Parathyroid adenoma (tissue), 2 donors: ENCODE measurements around the gene MED22.

Experiments used
- H2AFZ ChIP-seq: fragments of 300-600 bp; sonication (generic); one replicate; pipeline ENCODE4 v1.7.0; 2017; ENCODE audit warnings: antibody characterized with exemption, mild to moderate bottlenecking
- H3K27ac ChIP-seq: fragments of 300-600 bp; sonication (generic); one replicate; pipeline ENCODE4 v1.7.0; 2017
- H3K27me3 ChIP-seq: fragments of 300-600 bp; sonication (generic); one replicate; pipeline ENCODE4 v1.7.0; 2017; ENCODE audit warnings: low read length; ENCODE audit not compliant: control insufficient read depth, insufficient read depth
- H3K36me3 ChIP-seq: fragments of 300-600 bp; sonication (generic); one replicate; pipeline ENCODE4 v1.7.0; 2017; ENCODE audit warnings: low read length; ENCODE audit not compliant: control insufficient read depth, insufficient read depth
- H3K4me1 ChIP-seq: fragments of 300-600 bp; sonication (generic); one replicate; pipeline ENCODE4 v1.7.0; 2017; ENCODE audit warnings: control low read depth
- H3K4me2 ChIP-seq: fragments of 300-600 bp; sonication (generic); one replicate; pipeline ENCODE4 v1.7.0; 2017; ENCODE audit warnings: low read length
- H3K4me3 ChIP-seq: fragments of 300-600 bp; sonication (generic); one replicate; pipeline ENCODE4 v1.7.0; 2017; ENCODE audit warnings: low read depth, low read length
- H3K79me2 ChIP-seq: fragments of 300-600 bp; sonication (generic); one replicate; pipeline ENCODE4 v1.7.0; 2017; ENCODE audit warnings: control low read depth
- H3K9ac ChIP-seq: fragments of 300-600 bp; sonication (generic); one replicate; pipeline ENCODE4 v1.7.0; 2017; ENCODE audit warnings: mild to moderate bottlenecking
- H3K9me3 ChIP-seq: fragments of 300-600 bp; sonication (generic); one replicate; pipeline ENCODE4 v1.7.0; 2017; ENCODE audit warnings: low read length; ENCODE audit not compliant: control insufficient read depth
- CTCF ChIP-seq: fragments of 300-600 bp; sonication (generic); IDR thresholded peaks from one replicate; pipeline ENCODE4 v1.7.0; 2017; ENCODE audit warnings: antibody characterized with exemption, mild to moderate bottlenecking
- donor health status: primary hyperparathyroidism.

The MED22 gene

DNA sequence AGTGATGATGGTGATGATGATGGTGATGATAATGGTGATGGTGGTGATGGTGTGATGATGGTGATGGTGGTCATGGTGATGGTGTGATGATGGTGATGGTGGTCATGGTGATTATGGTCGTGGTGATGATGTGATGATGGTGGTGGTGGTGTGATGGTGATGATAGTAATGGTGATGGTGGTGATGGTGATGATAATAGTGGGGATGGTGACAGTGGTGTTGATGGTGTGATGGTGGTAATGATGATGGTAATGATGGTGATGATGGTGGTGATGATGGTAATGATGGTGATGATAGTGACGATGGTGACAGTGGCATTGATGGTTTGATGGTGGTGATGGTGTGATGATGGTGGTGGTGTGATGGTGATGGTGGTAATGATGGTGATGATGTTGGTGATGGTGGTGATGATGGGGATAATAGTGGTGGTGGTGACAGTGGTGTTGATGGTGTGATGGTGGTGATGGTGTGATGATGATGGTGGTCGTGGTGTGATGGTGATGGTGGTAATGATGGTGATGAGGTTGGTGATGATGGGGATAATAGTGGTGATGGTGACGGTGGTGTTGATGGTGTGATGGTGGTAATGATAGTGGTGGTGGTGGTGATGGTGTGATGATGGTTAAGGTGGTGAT, 34.7 kb upstream of the MED22 start:
- H3K4me3 ChIP-seq, result no peak overlapping the region
- TF ChIP-seq CTCF, result no peak
- H3K9ac ChIP-seq, result no peak overlapping the region
- H3K36me3 ChIP-seq, result no peaks in the 10 kb centered on the region
- no peaks in the 10 kb centered on the region for H3K79me2 ChIP-seq
- no peaks in the 10 kb centered on the region for H3K4me1 ChIP-seq
- no peak overlapping the region for H2AFZ ChIP-seq
- H3K27ac ChIP-seq, result no peak overlapping the region
- no peaks in the 10 kb centered on the region for H3K9me3 ChIP-seq
- H3K27me3 ChIP-seq, result no peaks in the 10 kb centered on the region
- H3K4me2 ChIP-seq, result no peak overlapping the region

DNA sequence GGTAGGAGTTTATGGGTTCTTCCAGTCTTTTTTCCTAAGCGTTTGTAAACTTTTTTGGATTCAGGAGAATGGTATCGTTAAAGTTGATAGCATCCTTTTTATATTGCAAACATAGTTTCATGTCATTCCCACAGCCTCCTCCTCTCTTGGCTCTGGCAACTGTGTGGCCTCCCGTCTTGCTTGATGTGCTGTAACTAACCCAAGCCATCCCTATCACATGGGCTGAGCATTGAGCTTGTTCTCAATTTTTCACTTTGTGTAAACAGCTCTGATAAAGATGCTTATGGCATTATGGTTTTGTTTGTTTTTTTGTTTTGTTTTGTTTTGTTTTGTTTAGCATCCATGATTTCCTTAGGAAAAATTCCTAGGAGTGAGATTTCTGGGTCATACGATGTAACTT, 32.8 kb upstream of the MED22 start:
- H2AFZ ChIP-seq, result no peak overlapping the region
- H3K9ac ChIP-seq, result no peak overlapping the region
- no peak overlapping the region for H3K4me3 ChIP-seq
- no peak overlapping the region for H3K27ac ChIP-seq
- TF ChIP-seq CTCF, result no peak
- no peaks in the 10 kb centered on the region for H3K79me2 ChIP-seq
- H3K9me3 ChIP-seq, result no peaks in the 10 kb centered on the region
- H3K36me3 ChIP-seq, result no peaks in the 10 kb centered on the region
- H3K4me1 ChIP-seq, result no peaks in the 10 kb centered on the region
- H3K27me3 ChIP-seq, result no peaks in the 10 kb centered on the region
- H3K4me2 ChIP-seq, result no peak overlapping the region

DNA sequence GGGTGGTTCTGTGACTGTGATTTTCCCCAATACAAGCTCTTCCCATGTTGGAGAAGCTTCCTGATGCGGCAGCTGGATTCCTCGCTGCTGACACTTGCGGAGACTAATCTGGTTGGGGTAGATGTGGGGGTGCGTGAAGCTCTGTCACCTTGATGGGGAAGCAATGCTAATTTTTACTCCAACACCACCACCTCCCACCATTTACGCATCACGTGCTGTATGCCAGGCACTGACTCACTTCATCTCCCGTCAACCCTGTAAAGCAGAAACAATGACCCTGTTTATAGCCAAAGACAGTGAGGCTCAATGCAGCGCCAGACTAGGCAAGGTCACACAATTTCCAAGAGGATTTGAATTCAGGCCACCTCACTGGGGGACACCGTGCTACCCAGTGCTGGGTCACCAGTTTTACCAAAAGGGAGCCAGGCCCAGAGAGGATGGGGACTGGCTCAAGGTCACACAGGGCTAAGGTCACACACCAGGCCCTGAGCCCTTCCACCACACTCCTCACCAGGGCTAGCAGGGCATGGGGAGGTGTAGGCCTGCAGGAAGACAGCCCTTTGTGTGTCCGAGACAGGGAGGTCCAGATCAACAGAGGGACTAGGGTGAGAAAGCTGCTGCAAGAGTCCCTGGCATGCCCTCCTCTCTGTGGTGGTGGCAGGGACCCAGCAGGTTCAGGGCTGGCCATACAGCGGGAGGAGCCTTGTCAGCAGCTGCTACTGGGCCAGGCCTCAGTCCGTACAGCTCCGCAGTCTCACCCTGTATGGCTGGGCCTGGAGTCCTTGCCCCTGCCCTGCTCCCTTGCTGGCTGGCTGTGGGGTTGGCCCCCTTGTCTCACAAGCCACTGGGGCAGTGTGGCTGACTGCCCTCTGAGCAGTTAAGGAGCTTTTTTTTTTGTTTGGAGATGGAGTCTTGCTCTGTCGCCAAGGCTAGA, 31.5 kb upstream of the MED22 start:
- no peak overlapping the region for H3K4me2 ChIP-seq

GRCh38 chr9:133378408-133378962, 30.6 kb upstream of the MED22 start:
- no peaks in the 10 kb centered on the region for H3K36me3 ChIP-seq
- TF ChIP-seq CTCF, result no peak
- no peaks in the 10 kb centered on the region for H3K9me3 ChIP-seq
- no peaks in the 10 kb centered on the region for H3K27me3 ChIP-seq
- H3K9ac ChIP-seq, result no peak overlapping the region
- no peak overlapping the region for H2AFZ ChIP-seq
- peaks cover 5% of the 10 kb centered on the region for H3K79me2 ChIP-seq
- no peak overlapping the region for H3K27ac ChIP-seq
- H3K4me3 ChIP-seq, result no peak overlapping the region
- H3K4me2 ChIP-seq, result no peak overlapping the region
- no peaks in the 10 kb centered on the region for H3K4me1 ChIP-seq

More for the DNA sequence above, 31.5 kb upstream of the MED22 start:
- Histone ChIP-seq H3K27me3 (no peaks in the 10 kb centered on the region), H3K9me3 (no peaks in the 10 kb centered on the region), H3K9ac (no peak overlapping the region), H3K27ac (no peak overlapping the region), H3K36me3 (no peaks in the 10 kb centered on the region), H3K4me3 (no peak overlapping the region), H3K79me2 (peaks cover 5% of the 10 kb centered on the region), H3K4me1 (no peaks in the 10 kb centered on the region), H2AFZ (no peak overlapping the region)
- TF ChIP-seq CTCF, result no peak
